NCI-H187 (cell line): ENCODE results near the gene PNPLA2.

Experiments
- DNase-seq, 2 experiments: peaks; one replicate each; lab custom pipeline; 2025; lab: John Stamatoyannopoulos, UW

The PNPLA2 gene

DNA sequence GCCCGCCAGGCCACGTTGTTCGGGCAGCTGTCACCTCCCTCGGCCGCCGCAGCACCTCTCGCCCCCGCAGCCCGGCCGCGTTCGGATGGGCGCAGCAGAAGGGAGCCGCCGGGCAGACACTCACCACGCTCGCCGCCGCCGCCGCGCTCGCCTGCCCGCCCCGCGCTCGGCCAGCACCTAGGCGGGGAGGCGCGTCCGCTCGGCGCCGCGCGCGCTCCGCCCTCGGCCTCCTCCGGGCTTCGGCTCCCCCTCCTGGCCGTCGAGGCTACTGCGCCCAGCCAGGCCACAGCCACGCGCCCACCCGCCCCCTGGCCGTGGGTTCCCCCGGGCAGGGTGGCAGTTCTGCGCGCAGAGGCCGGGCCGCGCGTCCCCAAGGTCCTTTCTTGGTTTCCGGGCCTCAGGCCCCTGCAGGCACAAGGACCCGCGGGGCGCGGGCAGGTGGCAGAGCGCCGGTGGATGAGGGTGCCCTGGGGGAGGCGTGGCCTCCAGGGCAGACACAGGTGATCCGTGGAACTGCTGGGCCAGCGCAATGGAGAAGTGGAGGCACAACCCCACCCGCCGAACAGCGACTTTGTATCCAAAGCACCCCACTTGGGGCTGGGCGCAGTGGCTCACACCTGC is 20.5 kb upstream of the PNPLA2 start, which contains the start of gene SLC25A22:
Gene SLC25A22 (minus strand): TSS at position 189 of the 621 bp plus-strand sequence. CDS start 3,275 bp downstream, outside the sequence.
- DNase-seq: peak; percentile 58 to 78

DNA sequence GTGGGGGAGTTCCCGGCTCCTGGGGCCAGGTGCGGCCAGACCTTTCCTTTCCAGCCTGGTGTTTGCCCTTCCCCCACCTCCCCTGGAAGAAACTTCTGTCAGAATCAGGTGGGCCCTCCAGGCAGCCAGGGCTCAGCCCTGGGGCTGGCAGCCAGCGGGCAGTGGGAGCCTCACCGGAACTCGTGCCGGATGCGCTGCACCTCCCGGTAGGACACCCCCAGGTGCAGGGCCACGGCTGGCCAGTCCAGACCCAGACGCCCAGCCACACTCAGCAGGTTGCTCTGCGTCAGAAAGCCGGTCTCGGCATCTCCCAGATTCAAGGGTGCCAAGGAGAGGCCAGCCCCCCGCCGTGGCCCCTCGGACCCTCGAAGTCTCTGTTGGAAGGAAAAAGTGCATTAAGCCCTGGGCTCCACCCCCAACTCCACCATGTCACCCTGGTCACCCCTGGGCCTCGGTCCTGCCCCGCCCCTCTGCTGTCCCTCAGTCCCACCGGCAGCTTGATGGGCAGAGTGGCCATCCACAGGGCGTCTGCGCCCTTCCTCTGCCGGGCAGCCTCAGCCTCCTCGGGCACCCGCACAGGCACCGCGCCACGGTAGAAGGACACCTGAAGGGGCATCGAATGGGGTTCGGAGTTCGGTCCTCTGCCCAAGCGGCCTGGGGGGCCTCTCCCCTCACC is 18.9 kb upstream of the PNPLA2 start:
- DNase-seq: no peak

DNA sequence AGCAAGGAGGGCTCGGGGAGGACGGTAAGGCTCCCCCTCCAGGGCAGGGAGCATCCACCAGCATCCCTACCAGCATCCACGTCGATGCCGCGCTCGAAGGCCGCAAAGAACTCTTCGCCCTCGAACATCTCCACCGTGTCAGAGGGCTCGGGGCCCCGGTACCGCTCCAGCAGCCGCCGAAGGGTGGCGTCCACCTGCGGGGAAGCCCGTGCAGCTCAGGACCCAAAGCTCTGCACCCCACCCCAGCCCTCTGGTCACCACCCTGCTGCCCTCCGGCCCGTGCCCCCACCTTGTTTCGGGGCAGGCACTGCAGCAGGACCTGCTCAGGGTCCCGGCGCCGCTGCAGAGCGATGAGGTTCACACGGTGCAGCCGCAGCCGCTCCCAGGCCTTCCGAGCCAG is 18.2 kb upstream of the PNPLA2 start:
- no peak for DNase-seq

DNA sequence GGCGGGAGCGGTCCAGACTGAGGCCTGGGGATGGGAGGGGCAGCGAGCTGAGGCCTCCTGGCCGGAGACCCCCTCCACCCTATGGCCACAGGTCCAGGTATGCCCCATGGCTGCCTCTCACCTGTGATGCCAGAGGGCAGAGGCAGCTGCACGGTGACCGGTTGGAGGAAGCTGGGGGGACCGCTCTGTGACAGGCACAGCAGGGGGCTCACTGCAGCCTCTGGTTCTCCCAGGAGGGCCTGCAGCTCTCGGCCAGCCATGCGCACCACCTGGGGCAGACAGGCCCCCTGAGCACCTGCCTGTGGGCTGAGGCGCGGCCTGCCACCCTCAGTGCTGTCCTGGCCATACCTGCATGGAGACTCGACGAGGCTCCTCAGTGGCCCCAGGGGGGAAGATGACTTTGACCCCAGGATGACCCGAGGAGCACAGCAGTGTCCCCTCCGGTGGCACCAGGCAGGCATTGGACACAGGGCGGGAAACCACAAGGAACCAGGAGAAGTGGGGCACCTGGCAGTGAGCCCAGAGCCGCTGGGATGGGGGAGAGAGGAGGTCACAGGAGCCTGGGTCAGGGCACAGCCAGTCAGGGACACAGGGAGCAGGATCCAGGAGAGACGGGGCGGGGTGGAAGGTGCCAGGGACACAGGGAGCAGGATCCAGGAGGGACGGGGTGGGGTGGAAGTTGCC is 17.5 kb upstream of the PNPLA2 start:
- DNase-seq: no peak

DNA sequence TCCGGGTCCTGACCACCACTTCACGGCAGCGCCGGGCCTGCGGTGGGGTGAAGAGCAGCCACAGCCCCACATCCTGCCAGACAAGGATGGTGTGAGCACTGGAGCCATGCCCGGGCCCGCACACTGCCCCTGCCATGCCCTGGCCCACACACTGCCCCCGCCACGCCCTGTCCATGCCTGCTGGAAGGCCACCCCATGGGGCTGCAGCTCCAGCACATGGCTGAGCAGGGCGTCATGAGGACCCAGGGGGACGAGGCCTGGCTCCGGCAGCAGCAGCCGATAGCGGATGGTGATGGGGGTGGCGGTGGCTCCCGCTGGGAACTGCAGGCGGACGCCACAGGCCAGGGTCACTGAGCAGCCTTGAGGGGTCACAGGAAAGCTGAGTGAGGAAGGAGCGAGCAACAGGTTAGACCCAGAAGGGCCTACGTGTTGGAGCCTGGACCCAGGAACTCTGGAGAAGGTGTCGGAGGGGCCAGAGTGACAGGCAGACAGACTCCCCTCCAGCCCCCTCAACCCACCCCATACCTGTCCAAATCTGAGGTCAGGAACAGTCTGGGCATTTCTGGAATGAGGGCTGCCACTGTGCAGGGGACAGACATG is 16.6 kb upstream of the PNPLA2 start:
- no peak for DNase-seq

DNA sequence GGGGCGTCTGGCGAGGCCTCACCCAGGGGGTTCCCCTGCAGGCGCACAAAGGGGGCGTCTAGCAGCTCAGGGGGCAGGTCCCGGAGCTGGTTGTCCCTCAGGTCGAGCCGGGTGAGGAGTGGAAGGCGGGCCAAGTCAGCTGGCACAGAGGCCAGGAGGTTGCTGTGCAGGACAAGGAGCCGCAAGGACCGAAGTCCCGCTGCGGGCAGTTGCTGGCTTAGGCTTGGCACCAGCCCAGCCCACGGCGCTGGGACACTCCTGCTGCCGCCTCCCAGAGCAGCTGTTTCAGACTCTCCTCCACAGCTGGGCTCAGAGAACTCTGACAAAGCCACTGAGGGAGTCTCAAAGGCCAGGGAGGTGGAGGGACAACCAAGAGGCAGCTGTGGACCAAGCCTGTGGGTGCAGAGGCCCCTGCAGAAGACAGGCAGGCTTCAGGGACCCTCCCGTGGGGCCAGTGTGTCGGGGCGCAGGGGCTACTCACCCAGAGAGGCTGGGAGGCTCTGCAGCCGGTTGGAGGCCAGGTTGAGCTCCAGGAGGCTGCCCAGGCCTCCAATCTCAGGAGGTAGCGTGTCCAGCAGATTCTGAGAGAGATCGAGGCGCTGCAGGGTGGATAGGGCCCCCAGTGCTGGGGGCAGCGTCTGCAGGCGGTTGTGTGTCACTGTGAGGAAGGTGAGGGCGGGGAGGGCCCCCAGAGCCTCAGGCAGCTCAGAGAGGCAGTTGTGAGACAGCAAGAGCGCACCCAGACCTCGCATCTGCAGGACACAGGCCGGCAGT is 15.8 kb upstream of the PNPLA2 start:
- no peak for DNase-seq

DNA sequence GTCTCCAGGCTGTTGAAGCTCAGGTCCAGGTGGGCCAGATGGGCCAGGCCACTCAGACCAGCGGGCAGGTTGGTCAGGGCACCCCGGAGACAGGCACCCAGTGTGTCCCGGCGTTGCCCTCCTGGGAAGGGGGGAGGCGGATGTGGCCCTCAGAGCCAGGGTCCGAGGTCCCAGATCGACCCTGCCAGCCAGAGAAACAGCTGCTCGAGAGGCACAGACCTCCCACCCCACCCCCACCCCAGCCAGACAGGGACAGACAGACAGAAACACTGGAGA is 15.3 kb upstream of the PNPLA2 start:
- no peak for DNase-seq

DNA sequence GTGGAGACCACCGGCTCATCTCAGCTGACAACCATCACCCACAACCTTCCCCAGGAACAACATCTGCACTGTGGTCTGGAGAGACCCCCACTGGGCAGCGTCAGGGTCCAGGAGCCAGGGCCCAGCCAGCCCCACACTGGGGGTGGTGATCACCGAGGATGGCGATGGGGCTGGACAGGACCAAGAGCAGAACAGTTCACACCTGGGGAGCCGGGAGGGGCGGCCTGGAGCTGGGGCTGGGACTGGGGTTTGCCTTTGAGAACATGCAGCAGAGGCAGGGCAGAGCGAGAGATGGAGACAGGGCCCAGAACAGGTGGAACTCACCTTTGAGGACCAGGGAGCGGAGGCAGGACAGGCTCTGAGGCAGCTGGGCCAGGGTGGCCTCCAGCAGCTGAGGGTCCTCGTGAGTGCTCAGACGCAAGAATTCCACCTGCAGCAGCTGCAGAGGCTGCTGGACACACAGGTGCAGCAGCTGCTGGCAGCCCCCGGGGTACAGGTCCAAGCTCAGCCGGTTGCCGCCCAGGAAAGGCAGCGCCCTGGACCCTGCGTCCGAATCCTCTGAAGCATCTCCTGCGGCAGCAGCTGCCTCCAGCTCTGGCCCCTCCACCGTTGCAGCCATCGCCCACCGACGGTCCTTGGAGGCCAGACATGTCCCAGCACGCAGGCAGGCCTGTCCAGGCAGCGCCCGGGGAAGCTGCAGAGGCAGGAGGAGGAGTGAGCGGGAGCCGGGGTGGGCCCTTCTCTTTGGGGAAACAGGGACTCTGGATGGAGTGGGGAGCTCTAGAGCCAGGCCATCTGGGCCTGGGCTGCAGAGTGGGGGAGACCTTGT is 14.7 kb upstream of the PNPLA2 start:
- DNase-seq: peak; percentile 72 to 80

DNA sequence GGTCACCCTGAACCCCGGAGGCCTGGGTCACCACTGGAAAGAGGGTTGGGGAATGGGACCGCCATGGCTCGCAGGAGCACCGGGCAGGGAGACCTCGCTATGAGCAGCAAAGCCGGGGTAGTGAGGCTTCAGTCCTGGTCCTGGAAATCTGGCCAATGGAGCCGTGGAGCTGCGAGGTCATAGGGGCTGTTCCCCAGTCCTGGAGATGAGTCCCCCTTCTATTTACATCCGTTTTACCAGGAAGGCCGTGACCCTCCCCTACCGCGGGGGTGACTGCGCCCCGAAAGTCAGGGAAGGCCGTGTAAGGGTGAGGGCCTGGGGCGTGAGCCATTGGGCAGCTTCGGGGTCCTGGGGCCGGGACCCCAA is 14.1 kb upstream of the PNPLA2 start:
- DNase-seq: peak in 1 of 2 experiments; percentile 72

DNA sequence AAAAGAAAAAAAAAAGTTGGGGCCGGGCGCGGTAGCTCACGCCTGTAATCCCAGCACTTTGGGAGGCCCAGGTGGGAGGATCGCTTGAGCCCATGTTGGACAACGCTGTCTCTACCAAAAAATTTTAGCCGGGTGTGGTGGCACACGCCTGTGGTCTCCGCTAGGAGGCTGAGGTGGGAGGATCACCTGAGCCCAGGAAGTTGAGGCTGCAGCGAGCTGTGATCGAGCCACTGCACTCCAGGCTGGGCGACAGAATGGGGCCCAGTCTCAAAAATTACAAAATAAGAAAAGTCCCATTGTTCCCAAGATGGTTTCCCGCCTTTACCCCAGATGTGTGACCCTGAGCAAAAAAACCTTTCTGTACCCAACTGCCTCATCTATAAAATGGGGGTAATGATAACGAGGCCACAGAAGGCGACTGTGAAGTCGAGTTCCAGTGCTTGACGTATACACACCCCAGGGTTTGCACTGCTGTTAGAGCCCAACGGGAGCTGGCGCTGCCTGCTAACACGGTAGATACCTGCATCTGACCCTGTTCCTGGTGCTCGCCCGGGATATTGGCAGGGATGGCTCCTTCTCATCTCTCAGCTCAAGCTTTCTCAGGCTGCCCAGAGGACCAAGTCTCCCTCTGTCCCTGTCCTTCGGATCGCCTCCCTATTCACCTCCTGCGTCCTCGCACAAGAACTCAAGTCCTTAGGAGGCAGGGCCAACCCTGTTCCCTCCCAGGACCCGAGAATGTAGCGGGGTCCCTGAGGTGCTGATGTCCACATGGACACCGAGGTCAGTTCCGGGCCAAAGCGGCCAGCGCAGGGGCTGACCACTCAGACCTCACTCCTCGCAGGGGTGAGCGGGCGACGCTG is 10.1 kb upstream of the PNPLA2 start:
- DNase-seq: no peak

DNA sequence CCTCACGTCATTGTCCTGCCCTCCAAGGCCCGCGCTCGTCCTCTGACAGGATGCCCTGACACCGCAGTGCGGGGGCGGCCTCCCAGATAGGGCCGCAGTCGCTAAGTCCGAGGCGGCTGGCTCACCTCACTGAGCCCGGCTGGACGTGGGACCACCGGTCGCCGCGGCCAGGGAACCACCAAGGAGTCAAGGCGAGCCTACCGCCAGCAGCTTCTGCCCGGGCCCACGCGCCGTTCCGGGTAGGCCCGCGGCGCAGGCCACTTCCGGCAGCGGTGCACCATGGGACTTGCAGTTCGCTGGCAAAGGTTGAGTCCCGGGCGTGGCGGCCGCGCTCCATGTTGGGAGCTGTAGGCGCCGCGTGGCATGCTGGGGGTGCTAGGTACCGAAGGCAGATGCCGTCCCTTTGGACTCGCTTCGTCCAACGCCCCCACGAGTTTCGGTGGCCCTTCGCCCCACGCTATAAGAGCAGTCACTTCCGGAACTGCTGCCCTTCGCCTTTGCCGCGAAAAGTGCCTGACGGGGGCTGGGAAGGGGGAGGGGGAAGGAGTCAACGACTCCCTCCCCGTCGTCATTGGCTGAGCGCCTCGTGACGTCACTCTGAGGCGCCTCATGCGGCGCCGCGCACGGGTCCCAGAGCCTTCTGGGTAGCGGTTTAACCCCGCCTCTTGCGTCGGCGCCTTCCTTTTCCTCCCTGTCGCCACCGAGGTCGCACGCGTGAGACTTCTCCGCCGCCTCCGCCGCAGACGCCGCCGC is 9.3 kb upstream of the PNPLA2 start, which contains the start of gene RPLP2:
Gene RPLP2 (plus strand): TSS at position 681 of the 753 bp plus-strand sequence. CDS start 268 bp downstream, outside the sequence.
- DNase-seq: peak; percentile 96 to 99

DNA sequence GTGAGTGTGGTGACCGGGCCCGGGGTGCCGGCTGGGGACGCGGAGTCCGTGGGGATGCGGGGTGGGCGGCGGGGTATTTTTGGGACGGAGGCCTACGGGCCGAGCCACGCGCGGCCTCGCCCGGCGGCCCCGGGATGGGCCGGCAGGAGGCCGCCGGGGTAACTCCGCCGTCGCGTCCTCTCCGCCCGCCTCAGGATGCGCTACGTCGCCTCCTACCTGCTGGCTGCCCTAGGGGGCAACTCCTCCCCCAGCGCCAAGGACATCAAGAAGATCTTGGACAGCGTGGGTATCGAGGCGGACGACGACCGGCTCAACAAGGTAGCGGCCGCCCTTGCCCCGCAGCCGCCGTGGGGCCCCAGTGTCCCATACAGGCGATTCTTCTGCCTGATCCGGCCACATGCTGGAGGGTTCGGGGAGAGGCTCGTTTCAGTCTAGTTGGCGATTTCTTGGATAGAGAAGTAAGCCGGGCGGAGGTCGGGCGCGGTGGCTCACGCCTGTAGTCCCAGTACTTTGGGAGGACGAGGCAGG is 8.6 kb upstream of the PNPLA2 start:
- DNase-seq: no peak

DNA sequence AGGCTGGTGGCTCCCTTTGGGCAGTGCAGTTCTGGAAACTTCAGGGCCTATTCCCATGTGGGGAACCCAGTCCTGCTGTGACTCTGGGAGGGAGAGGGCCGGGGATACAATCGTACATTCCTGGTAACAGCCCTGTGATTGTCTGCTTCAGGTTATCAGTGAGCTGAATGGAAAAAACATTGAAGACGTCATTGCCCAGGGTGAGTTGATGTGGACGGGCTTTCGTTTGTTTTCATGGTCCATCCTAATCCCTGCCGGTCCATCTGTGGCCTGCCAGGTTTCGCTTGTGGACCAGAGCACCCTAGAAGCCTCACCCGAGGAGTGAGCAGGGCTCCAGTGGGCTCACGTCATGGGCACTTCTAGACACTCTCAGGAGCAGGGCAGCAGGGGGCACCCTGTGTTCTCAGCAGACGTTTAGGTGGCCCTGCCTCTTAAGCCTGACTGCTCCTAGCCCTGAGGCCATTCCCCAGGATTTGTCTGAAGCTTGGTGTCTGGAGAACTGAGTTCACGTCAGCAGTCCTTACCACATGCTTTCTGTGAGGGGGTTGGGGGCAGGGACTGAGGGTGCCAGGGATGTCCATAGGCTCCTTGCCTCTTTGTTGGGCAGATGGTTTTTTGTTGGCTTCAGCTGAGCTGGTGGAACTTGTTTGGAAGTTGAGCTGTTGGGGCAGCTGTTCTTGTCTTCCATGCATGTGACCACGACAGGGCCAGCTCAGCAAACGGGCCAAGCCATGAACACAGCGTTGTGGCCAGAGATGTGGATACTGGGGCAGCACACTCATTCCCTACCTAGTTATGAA is 7.1 kb upstream of the PNPLA2 start:
- DNase-seq: no peak

DNA sequence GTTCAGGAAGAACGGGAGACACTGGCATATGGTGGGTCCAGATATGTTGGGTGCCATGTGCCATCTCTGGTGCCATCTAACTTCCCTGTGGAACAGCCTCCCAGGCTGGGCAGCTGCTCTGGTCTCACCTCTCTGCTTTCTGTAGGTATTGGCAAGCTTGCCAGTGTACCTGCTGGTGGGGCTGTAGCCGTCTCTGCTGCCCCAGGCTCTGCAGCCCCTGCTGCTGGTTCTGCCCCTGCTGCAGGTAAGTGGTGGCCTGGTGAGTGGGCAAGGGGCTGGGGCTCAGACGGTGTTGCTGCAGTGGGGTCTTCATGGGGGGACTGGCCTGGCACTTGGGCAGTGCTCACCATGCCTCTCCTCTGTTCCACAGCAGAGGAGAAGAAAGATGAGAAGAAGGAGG is 6.3 kb upstream of the PNPLA2 start:
- DNase-seq: no peak

DNA sequence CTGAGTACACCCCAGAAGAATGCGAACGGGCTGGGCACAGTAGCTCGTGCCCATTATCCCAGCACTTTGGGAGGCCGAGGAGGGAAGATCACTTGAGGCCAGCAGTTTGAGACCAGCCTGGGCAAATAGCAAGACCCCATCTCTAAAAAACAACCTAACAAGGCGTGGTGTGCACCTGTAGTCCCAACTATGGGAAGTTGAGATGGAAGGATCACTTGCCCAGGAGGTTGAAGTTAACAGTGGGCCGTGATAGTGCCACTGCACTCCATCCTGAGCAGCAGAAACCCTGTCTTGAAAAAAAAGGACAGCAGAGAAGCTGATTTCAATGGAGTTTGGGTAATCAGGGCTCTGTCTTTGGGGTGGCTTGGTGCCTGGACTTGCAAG is 5.7 kb upstream of the PNPLA2 start:
- no peak for DNase-seq

DNA sequence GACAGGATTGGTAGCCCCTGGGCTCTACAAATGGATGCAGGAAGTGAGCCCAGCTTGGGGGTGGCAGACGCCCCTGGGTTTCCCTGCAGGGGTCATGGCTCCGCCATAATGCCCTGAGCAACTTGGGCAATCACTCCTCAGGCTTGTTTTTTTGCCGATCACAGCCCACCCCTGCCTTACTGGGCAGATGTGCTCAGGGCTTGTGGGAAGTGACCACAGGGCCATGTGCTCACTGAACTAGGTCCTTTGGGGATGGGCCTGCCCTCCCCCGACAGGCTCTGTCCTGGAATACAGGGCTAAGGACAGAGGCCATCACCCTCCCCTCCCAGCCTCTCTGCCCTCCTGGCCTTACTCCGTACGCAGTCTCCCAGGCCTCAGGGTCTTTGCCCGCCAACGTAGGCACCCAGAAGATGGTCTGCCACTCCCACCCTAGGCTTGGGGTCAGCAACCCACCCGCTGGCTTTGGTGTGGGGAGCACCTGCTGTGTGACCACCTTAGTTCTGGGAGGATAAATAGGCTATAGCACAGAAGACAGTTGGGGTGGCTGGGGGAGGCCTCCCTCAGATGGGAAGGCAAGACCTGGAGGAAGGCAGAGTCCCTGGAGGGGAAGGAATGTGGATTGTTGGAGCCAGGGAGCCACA is 5.1 kb upstream of the PNPLA2 start:
- DNase-seq: no peak

DNA sequence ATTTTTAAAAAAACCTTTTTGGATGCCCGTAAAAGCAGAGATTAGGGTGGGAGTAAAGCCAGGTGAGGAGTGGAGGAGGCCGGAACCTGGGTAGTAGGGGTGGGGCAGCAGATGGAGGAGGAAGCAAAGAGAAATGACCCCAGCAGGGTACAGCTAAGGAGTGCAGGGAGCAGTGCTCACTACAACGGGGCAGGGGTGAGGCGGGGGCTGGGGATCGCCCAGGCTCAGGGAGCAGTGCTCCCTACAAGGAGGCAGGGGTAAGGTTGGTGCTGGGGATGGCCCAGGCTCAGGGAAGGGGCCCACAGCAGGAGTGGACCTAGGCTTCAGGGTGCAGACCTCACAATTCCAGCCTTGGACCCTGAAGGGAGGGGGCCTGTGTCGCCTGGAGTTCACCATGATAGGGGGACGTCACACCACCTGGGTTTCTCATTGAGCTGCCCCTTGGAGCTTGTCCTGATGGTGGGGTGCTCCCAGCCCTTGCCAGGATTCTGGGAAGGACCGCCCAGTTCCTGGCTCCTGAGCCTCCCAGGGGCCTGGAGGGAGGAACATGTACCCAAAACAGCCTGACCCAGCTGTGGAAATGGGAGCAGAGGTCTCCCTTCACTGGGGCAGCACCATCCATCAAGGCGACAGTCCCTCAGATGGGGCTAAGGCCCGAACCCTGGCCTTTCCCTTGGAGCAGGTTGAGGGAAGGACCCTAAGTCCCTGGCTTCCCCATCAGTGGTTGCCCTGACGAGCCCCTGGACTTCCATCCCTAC is 2.9 kb upstream of the PNPLA2 start:
- DNase-seq: no peak
